H1 (cell line): Measurements from ENCODE around the gene SCNN1B. TPM values are rescaled to one million over a fixed set of nuclear protein-coding genes. Genes with fewer than 3 reads are reported as not detected.

Experiments used
- E2F6 ChIP-seq: IDR thresholded peaks from 2 replicates; pipeline ENCODE4 v1.6.1; 2012; ENCODE audit warnings: inconsistent platforms
- KDM5A ChIP-seq: fragments of 200-600 bp; IDR thresholded peaks from 2 replicates; pipeline ENCODE4 v1.7.1; 2012; ENCODE audit warnings: mild to moderate bottlenecking, low read length, inconsistent platforms, mixed read lengths
- SP1 ChIP-seq: IDR thresholded peaks from 2 replicates; pipeline ENCODE4 v1.6.1; 2011; ENCODE audit warnings: low read depth, low read length
- TAF7 ChIP-seq: optimal IDR thresholded peaks from 2 replicates; pipeline ENCODE3; 2011; ENCODE audit warnings: low read depth, mild to moderate bottlenecking, inconsistent platforms, low read length, moderate library complexity, borderline replicate concordance
- polyA plus RNA-seq, 7 experiments: library from polyadenylated mRNA; depleted of rRNA in 3 of 7; stranded (reverse) in 5 of 7; unstranded in 2 of 7; fragments of >200 nt in 5 of 7; fragments of 200-250 nt in 2 of 7; gene quantifications; 1 replicate in 5 of 7; 2 replicates in 1 of 7; 4 replicates in 1 of 7; pipeline versions ENCODE4 v1.2.1 to v1.2.3, GENCODE V29; 2011 to 2013; ENCODE audit warnings: missing spikeins in 2 of 7, mixed read lengths in 2 of 7
- total RNA-seq: library from RNA; stranded (reverse); fragmentation: NEBNext Ultra II Directional; extraction: Animal tissue kit (Norgen Biotek cat#: 25700); gene quantifications from 2 replicates; pipeline ENCODE4 v1.2.1, GENCODE V29; 2021
- TF ChIP-seq, protein P1 (sequence below): IDR thresholded peaks from 2 replicates; pipeline ENCODE4 v1.6.1; 2012; ENCODE audit warnings: inconsistent platforms

The SCNN1B gene
- total and polyA plus RNA-seq, 2 of the 8 experiments (the other 6 are each of a cell fraction or from before 2014, with no cell fraction given): 0.20 to 0.95 TPM

- TF ChIP-seq, protein P1, sequence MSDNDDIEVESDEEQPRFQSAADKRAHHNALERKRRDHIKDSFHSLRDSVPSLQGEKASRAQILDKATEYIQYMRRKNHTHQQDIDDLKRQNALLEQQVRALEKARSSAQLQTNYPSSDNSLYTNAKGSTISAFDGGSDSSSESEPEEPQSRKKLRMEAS: no peak
- TF ChIP-seq SP1: no peak
- no peak for TF ChIP-seq TAF7
- TF ChIP-seq E2F6: no peak
- TF ChIP-seq KDM5A: no peak
These were observed 19.2 kb downstream of the SCNN1B start (continued) for GRCh38 chr16:23321206-23321875.
